K562 (cell line): Measurements from ENCODE around the gene DBH. TPM values are rescaled to one million over a fixed set of nuclear protein-coding genes. Genes with fewer than 3 reads are reported as not detected.

Experiments
- ATAC-seq: fragments of 200-7000 bp; cut with Tn5 transposase; 3 replicates; pipeline ENCODE4 v1.9.1; 2020; ENCODE audit warnings: moderate library complexity
- BruUV-seq: library from RNA; stranded (reverse); fragments of 400-500 nt; replicated peaks from 2 replicates; lab custom pipeline; 2021; lab: Mats Ljungman, UMichigan
- CTCF ChIA-PET: fragments of 300-600 bp; formaldehyde crosslinking; extraction: SDS; loops from one replicate; lab custom pipeline; 2021; ENCODE audit warnings: low intra/inter-chr PET ratio; lab: Yijun Ruan, JAX
- POLR2A ChIA-PET: fragments of 300-600, 350-650 bp; sonication (Branson Sonifier 250); formaldehyde crosslinking; extraction: SDS; loops from one replicate; lab custom pipeline; 2021; ENCODE audit warnings: antibody characterized with exemption, inconsistent platforms; lab: Yijun Ruan, JAX
- DNase-seq, 4 experiments: peaks; one replicate each; pipeline versions ENCODE4 v3.0.0 to v3.0.0-alpha.2; 2011 to 2018; ENCODE audit warnings: low spot score in 3 of 4, mixed read lengths in 3 of 4; ENCODE audit errors: extremely low read depth in 1 of 4
- FAIRE-seq: peaks from 2 replicates; lab custom pipeline; 2011; peaks lifted over from hg19 to GRCh38; lab: Jason Lieb, UNC
- H2AFZ ChIP-seq: 2 replicates; pipeline ENCODE4 v1.6.0; 2011; ENCODE audit warnings: low read depth, low read length, control low read depth, inconsistent platforms
- H3K27ac ChIP-seq: fragments of 200-600 bp; 3 replicates; pipeline ENCODE4 v1.8.0; 2011; ENCODE audit warnings: low read depth, mild to moderate bottlenecking, control low read depth, inconsistent platforms, low read length, moderate library complexity, mixed read lengths; ENCODE audit errors: extremely low read depth
- H3K27me3 ChIP-seq, 2 experiments: fragments of 300-600 bp in 1 of 2; 2 replicates in 1 of 2; 3 replicates in 1 of 2; pipeline versions ENCODE4 v1.6.0 to v1.8.0; 2011; ENCODE audit warnings: inconsistent platforms in 2 of 2, low read length in 2 of 2, mild to moderate bottlenecking in 1 of 2, mixed read lengths in 1 of 2, moderate library complexity in 1 of 2; ENCODE audit not compliant: control insufficient read depth in 2 of 2, insufficient read depth in 2 of 2
- H3K36me3 ChIP-seq: fragments of 300-600 bp; 3 replicates; pipeline ENCODE4 v1.8.0; 2011; ENCODE audit warnings: mild to moderate bottlenecking, low read length, inconsistent platforms; ENCODE audit not compliant: control insufficient read depth, insufficient read depth
- H3K4me1 ChIP-seq, 2 experiments: fragments of 200-600 bp in 1 of 2; replicated peaks in 1 of 2; 2 replicates in 1 of 2; 3 replicates in 1 of 2; pipeline versions ENCODE4 v1.5.1 to v1.8.0; 2011; ENCODE audit warnings: inconsistent platforms in 2 of 2, low read length in 2 of 2, mild to moderate bottlenecking in 1 of 2, mixed read lengths in 1 of 2, moderate library complexity in 1 of 2; ENCODE audit not compliant: control insufficient read depth in 2 of 2, insufficient read depth in 2 of 2
- H3K4me2 ChIP-seq: 2 replicates; pipeline ENCODE4 v1.6.1; 2011; ENCODE audit warnings: low read length, control low read depth, inconsistent platforms, mixed read lengths; ENCODE audit not compliant: insufficient read depth
- H3K4me3 ChIP-seq: fragments of 200-600 bp; sonication (generic), shearing (Covaris generic); 2 replicates; pipeline ENCODE4 v1.5.1; 2016; ENCODE audit warnings: control low read depth, inconsistent platforms
- H3K79me2 ChIP-seq: fragments of 200-600 bp; 3 replicates; pipeline ENCODE4 v1.8.0; 2011; ENCODE audit warnings: low read length, inconsistent platforms; ENCODE audit not compliant: control insufficient read depth, insufficient read depth
- H3K9ac ChIP-seq, 2 experiments: 2 replicates each; pipeline versions ENCODE4 v1.6.0 to v1.6.1; 2011; ENCODE audit warnings: low read depth in 2 of 2, low read length in 2 of 2, control low read depth in 1 of 2, inconsistent platforms in 1 of 2, mild to moderate bottlenecking in 1 of 2, mixed read lengths in 1 of 2; ENCODE audit not compliant: insufficient read depth in 1 of 2
- H3K9me1 ChIP-seq: one replicate; pipeline ENCODE4 v1.6.0; 2011; ENCODE audit warnings: inconsistent platforms, mild to moderate bottlenecking, low read length, moderate library complexity; ENCODE audit not compliant: control insufficient read depth, insufficient read depth
- H3K9me3 ChIP-seq: replicated peaks from 2 replicates; pipeline ENCODE4 v1.5.1; 2011; ENCODE audit warnings: low read depth, low read length, inconsistent platforms; ENCODE audit not compliant: control insufficient read depth, insufficient read depth
- H4K20me1 ChIP-seq: replicated peaks from 2 replicates; pipeline ENCODE4 v1.6.1; 2011; ENCODE audit warnings: low read length, inconsistent platforms, mixed read lengths; ENCODE audit not compliant: control insufficient read depth, insufficient read depth
- CCNT2 ChIP-seq: IDR thresholded peaks from 2 replicates; pipeline ENCODE4 v1.6.1; 2011; ENCODE audit warnings: borderline replicate concordance, low read depth, mild to moderate bottlenecking, moderate library complexity, mixed read lengths, low read length; ENCODE audit not compliant: insufficient read length; ENCODE audit errors: extremely low read depth
- EP400 ChIP-seq: fragments of 450-650 bp; IDR thresholded peaks from 2 replicates; pipeline ENCODE4 v1.6.1; 2017; ENCODE audit warnings: antibody characterized with exemption, mild to moderate bottlenecking, moderate library complexity
- GTF2B ChIP-seq: IDR thresholded peaks from 2 replicates; pipeline ENCODE4 v1.6.1; 2011; ENCODE audit not compliant: insufficient read length; ENCODE audit errors: extremely low read depth
- RNF219 ChIP-seq: fragments of 250-450 bp; sonication (Bioruptor Pico); IDR thresholded peaks from 2 replicates; pipeline ENCODE4 v1.5.0; 2022; ENCODE audit warnings: mild to moderate bottlenecking
- ZNF121 ChIP-seq: sonication (generic); formaldehyde crosslinking; conservative IDR thresholded peaks from 2 replicates; pipeline ENCODE4 v1.8.0; 2022; ENCODE audit warnings: missing genetic modification reagents
- ZNF512 ChIP-seq: IDR thresholded peaks from 2 replicates; pipeline ENCODE4 v1.6.1; 2016; ENCODE audit warnings: missing genetic modification characterization, missing compliant biosample characterization
- WGBS: fragments of 100-300 bp; shearing (Covaris generic); methylation state at CpG from one replicate; pipeline ENCODE4 v1.1.6; 2016; ENCODE audit warnings: low coverage, mixed read lengths; ENCODE audit not compliant: insufficient coverage; ENCODE audit errors: missing lambda C conversion rate; 5-methylcytosine and 5-hydroxymethylcytosine counted together
- in situ Hi-C: fragments of 300-500 bp; cut with MboI; formaldehyde crosslinking; loops from 4 replicates; pipeline ENCODE4 v1.15.0; 2018; ENCODE audit warnings: inconsistent platforms, mixed read lengths
- intact Hi-C: fragments of 100-400 bp; cut with micrococcal nuclease; formaldehyde crosslinking; loops from 2 replicates; pipeline ENCODE4 v1.14.2; 2022
- polyA plus RNA-seq, 8 experiments: library from polyadenylated mRNA; depleted of rRNA in 4 of 8; stranded (reverse) in 5 of 8; unstranded in 3 of 8; fragments of >200 nt; fragmentation: Nextera tagmentation in 2 of 8; fragmentation: Illumina TruSeq in 1 of 8; extraction: Ambion mirVana in 2 of 8; extraction: Trizol in 1 of 8; gene quantifications; 2 replicates each; pipeline versions ENCODE4 v1.2.1 to v1.2.3, GENCODE V29; 2011 to 2014; ENCODE audit warnings: inconsistent platforms in 1 of 8, missing spikeins in 1 of 8
- total RNA-seq, 7 experiments: library from RNA; depleted of rRNA in 6 of 7; stranded (reverse); fragments of >200 nt in 6 of 7; fragmentation: Illumina TruSeq in 2 of 7; extraction: Trizol in 2 of 7; gene quantifications; 2 replicates each; pipeline versions ENCODE4 v1.2.1 to v1.2.3, GENCODE V29; 2011 to 2021; ENCODE audit warnings: low replicate concordance in 1 of 7
- TF ChIP-seq, protein P1 (sequence below): fragments of 250-450 bp; sonication (Bioruptor Pico); IDR thresholded peaks from 2 replicates; pipeline ENCODE4 v1.4.0; 2020; ENCODE audit warnings: mild to moderate bottlenecking, moderate library complexity

The DBH gene
- total and polyA plus RNA-seq, 9 of the 15 experiments (the other 6 are each of a cell fraction or from before 2014, with no cell fraction given), result not detected

- Histone ChIP-seq H3K79me2 (no peaks in the 10 kb centered on the region), H3K4me2 (no peak overlapping the region), H4K20me1 (peaks cover 3% of the 10 kb centered on the region), H3K27ac (no peak overlapping the region), H3K9ac (no peak overlapping the region), H3K4me3 (no peak overlapping the region), H3K4me1 (no peaks in the 10 kb centered on the region), H3K27me3 (peaks cover 18 to 71% of the 10 kb centered on the region in 2 experiments; a peak in 4 of 5 replicates), H2AFZ (no peak overlapping the region), H3K9me1 (no peaks in the 10 kb centered on the region), H3K36me3 (no peaks in the 10 kb centered on the region), H3K9me3 (no peaks in the 10 kb centered on the region)
- BruUV-seq, result no TSS peak
- in situ Hi-C loops (no loop called here), intact Hi-C loops (no loop called here)
- FAIRE-seq (no peak), DNase-seq (no peak), ATAC-seq (no peak)
- POLR2A ChIA-PET, result interaction anchor here (0.6 to 1.6 kb wide), 2 partner anchors 13 to 277 kb away, joined by 3 read pairs; no protein-coding TSS in a partner anchor
- TF ChIP-seq CCNT2 (no peak), ZNF512 (tag) (no peak), ZNF121 (CRISPR knock-in tag) (no peak), RNF219 (CRISPR knock-in tag) (no peak), EP400 (no peak), GTF2B (no peak)
- TF ChIP-seq, protein P1, sequence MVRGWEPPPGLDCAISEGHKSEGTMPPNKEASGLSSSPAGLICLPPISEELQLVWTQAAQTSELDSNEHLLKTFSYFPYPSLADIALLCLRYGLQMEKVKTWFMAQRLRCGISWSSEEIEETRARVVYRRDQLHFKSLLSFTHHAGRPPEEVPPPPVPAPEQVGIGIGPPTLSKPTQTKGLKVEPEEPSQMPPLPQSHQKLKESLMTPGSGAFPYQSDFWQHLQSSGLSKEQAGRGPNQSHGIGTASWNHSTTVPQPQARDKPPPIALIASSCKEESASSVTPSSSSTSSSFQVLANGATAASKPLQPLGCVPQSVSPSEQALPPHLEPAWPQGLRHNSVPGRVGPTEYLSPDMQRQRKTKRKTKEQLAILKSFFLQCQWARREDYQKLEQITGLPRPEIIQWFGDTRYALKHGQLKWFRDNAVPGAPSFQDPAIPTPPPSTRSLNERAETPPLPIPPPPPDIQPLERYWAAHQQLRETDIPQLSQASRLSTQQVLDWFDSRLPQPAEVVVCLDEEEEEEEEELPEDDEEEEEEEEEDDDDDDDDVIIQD (CRISPR knock-in tag), result no peak
- under 1% methylated on average over 7 of the region's 7 CpGs for WGBS
- CTCF ChIA-PET, result no interaction called here
Observed at GRCh38 chr9:133647148-133647547, 11.0 kb downstream of the DBH start.
